HCT116 (cell line): ENCODE data around the gene MTHFD2L. TPM values are rescaled to one million over a fixed set of nuclear protein-coding genes. Genes with fewer than 3 reads are reported as not detected.

Experiments
- ATAC-seq: fragments of 200-7000 bp; cut with Tn5 transposase; 2 replicates; pipeline ENCODE4 v1.9.1; 2020; ENCODE audit warnings: mild to moderate bottlenecking, moderate library complexity
- BruUV-seq: library from RNA; stranded (reverse); fragments of 400-500 nt; replicated peaks from 2 replicates; lab custom pipeline; 2021; lab: Mats Ljungman, UMichigan
- CTCF ChIA-PET: fragments of 300-600 bp; sonication (Branson Sonifier 250); formaldehyde crosslinking; loops from one replicate; lab custom pipeline; 2021; ENCODE audit warnings: antibody characterized with exemption; lab: Charles Lee
- POLR2A ChIA-PET: fragments of 300-600, 350-600 bp; sonication (Branson Sonifier 250); formaldehyde crosslinking; loops from one replicate; lab custom pipeline; 2021; ENCODE audit warnings: antibody characterized with exemption; lab: Charles Lee
- RAD21 ChIA-PET, 2 experiments: fragments of 300-600 bp; sonication (Branson Sonifier 250); formaldehyde crosslinking; loops; one replicate each; lab custom pipeline; 2023; ENCODE audit warnings: low total read pairs in 2 of 2; ENCODE audit not compliant: uncharacterized antibody in 2 of 2, unreplicated experiment in 2 of 2, low non-redundant PET in 1 of 2; lab: Charles Lee
- DNase-seq: peaks from one replicate; pipeline ENCODE4 v3.0.0-alpha.2; 2010; ENCODE audit warnings: low read depth, low spot score
- H2AFZ ChIP-seq: fragments of 200-600 bp; shearing (Covaris generic), sonication (generic); 2 replicates; pipeline ENCODE4 v1.6.1; 2017; ENCODE audit warnings: low read depth, mixed run types, mixed read lengths, antibody characterized with exemption, low read length; ENCODE audit not compliant: poor library complexity, severe bottlenecking
- H3K27ac ChIP-seq: 2 replicates; pipeline ENCODE4 v1.5.1; 2012; ENCODE audit warnings: low read depth, low read length
- H3K27me3 ChIP-seq: fragments of 200-600 bp; sonication (generic); 2 replicates; pipeline ENCODE4 v1.6.1; 2016; ENCODE audit warnings: mixed run types, low read length, mixed read lengths; ENCODE audit not compliant: insufficient read depth
- H3K36me3 ChIP-seq, 2 experiments: fragments of 200-500 bp in 1 of 2; fragments of 200-600 bp in 1 of 2; sonication (Bioruptor generic) in 1 of 2; sonication (generic) in 1 of 2; 2 replicates each; pipeline versions ENCODE4 v1.5.1 to v1.6.1; 2014 to 2016; ENCODE audit warnings: low read length in 2 of 2, inconsistent platforms in 1 of 2, mixed read lengths in 1 of 2, mixed run types in 1 of 2; ENCODE audit not compliant: insufficient read depth in 2 of 2, control insufficient read depth in 1 of 2
- H3K4me1 ChIP-seq, 2 experiments: fragments of 200-600 bp in 1 of 2; sonication (generic) in 1 of 2; 2 replicates each; pipeline versions ENCODE4 v1.5.1 to v1.6.1; 2012 to 2017; ENCODE audit warnings: low read length in 2 of 2, inconsistent platforms in 1 of 2, mild to moderate bottlenecking in 1 of 2, mixed read lengths in 1 of 2, mixed run types in 1 of 2, moderate library complexity in 1 of 2; ENCODE audit not compliant: insufficient read depth in 2 of 2, control insufficient read depth in 1 of 2
- H3K4me2 ChIP-seq: fragments of 200-600 bp; sonication (generic); 2 replicates; pipeline ENCODE4 v1.6.1; 2017; ENCODE audit warnings: mixed run types, low read length, mixed read lengths
- H3K4me3 ChIP-seq, 2 experiments: fragments of 200-600 bp in 1 of 2; sonication (generic) in 1 of 2; replicated peaks in 1 of 2; 2 replicates each; pipeline ENCODE4 v1.5.1; 2011 to 2016; ENCODE audit warnings: low read length in 2 of 2, control low read depth in 1 of 2, low read depth in 1 of 2, mild to moderate bottlenecking in 1 of 2, mixed read lengths in 1 of 2, mixed run types in 1 of 2
- H3K79me2 ChIP-seq: fragments of 200-600 bp; sonication (generic); 2 replicates; pipeline ENCODE4 v1.6.1; 2017; ENCODE audit warnings: mild to moderate bottlenecking, mixed run types, low read length, moderate library complexity, mixed read lengths; ENCODE audit not compliant: insufficient read depth
- H3K9ac ChIP-seq: fragments of 200-600 bp; sonication (generic); 2 replicates; pipeline ENCODE4 v1.6.1; 2016; ENCODE audit warnings: low read length, mixed read lengths
- H3K9me2 ChIP-seq: fragments of 200-600 bp; sonication (generic), shearing (Covaris generic); 2 replicates; pipeline ENCODE4 v1.6.1; 2017; ENCODE audit warnings: mixed run types, mild to moderate bottlenecking, moderate library complexity; ENCODE audit not compliant: insufficient read depth
- H3K9me3 ChIP-seq, 2 experiments: fragments of 200-500 bp in 1 of 2; fragments of 200-600 bp in 1 of 2; sonication (Bioruptor generic) in 1 of 2; sonication (generic) in 1 of 2; 2 replicates each; pipeline ENCODE4 v1.6.1; 2014 to 2017; ENCODE audit warnings: low read length in 2 of 2, mixed read lengths in 2 of 2, inconsistent platforms in 1 of 2, low read depth in 1 of 2, mild to moderate bottlenecking in 1 of 2, mixed run types in 1 of 2, moderate library complexity in 1 of 2; ENCODE audit not compliant: control insufficient read depth in 1 of 2, insufficient read depth in 1 of 2
- H4K20me1 ChIP-seq: fragments of 200-600 bp; sonication (generic), shearing (Covaris generic); 2 replicates; pipeline ENCODE4 v1.6.1; 2017; ENCODE audit warnings: mixed run types, mild to moderate bottlenecking, moderate library complexity; ENCODE audit not compliant: insufficient read depth
- CBX3 ChIP-seq: IDR thresholded peaks from 2 replicates; pipeline ENCODE4 v1.6.1; 2012; ENCODE audit warnings: low read depth
- ELF1 ChIP-seq: IDR thresholded peaks from 2 replicates; pipeline ENCODE4 v1.6.1; 2012; ENCODE audit warnings: low read depth, borderline replicate concordance
- EZH2phosphoT487 ChIP-seq: fragments of 200-600 bp; IDR thresholded peaks from 2 replicates; pipeline ENCODE4 v1.6.1; 2018; ENCODE audit warnings: antibody characterized with exemption, borderline replicate concordance
- FOSL1 ChIP-seq: IDR thresholded peaks from 2 replicates; pipeline ENCODE4 v1.6.1; 2012; ENCODE audit warnings: low read depth
- JUND ChIP-seq: IDR thresholded peaks from 2 replicates; pipeline ENCODE4 v1.6.1; 2012
- POLR2A ChIP-seq: IDR thresholded peaks from 2 replicates; pipeline ENCODE4 v1.7.0; 2011; ENCODE audit warnings: borderline replicate concordance; ENCODE audit not compliant: insufficient read depth, insufficient read length; ENCODE audit errors: extremely low read depth
- POLR2AphosphoS5 ChIP-seq: IDR thresholded peaks from 2 replicates; pipeline ENCODE4 v1.6.1; 2011; ENCODE audit warnings: mild to moderate bottlenecking, low read depth, low read length, moderate library complexity
- RAD21 ChIP-seq: IDR thresholded peaks from 2 replicates; pipeline ENCODE4 v1.6.1; 2012; ENCODE audit warnings: low read depth, mild to moderate bottlenecking
- SRF ChIP-seq: IDR thresholded peaks from 2 replicates; pipeline ENCODE4 v1.6.1; 2012; ENCODE audit warnings: low read depth
- TCF7L2 ChIP-seq: IDR thresholded peaks from 2 replicates; pipeline ENCODE4 v1.7.0; 2011; ENCODE audit warnings: borderline replicate concordance, inconsistent platforms; ENCODE audit not compliant: insufficient read depth, insufficient read length; ENCODE audit errors: extremely low read depth
- YY1 ChIP-seq: IDR thresholded peaks from 2 replicates; pipeline ENCODE4 v1.6.1; 2011; ENCODE audit warnings: low read length, low read depth, moderate library complexity, mild to moderate bottlenecking; ENCODE audit not compliant: insufficient replicate concordance; ENCODE audit errors: extremely low read depth
- ZNF274 ChIP-seq: fragments of 200-500 bp; sonication (Bioruptor generic); IDR thresholded peaks from 2 replicates; pipeline ENCODE4 v1.6.1; 2014; ENCODE audit warnings: mild to moderate bottlenecking, low read depth, low read length, inconsistent platforms
- intact Hi-C: fragments of 100-400 bp; cut with micrococcal nuclease; formaldehyde crosslinking; loops from 2 replicates; pipeline ENCODE4 v1.10.0; 2022
- total RNA-seq: library from RNA; stranded (reverse); gene quantifications from one replicate; pipeline ENCODE4 v1.2.1, GENCODE V29; 2021; ENCODE audit not compliant: unreplicated experiment
- TF ChIP-seq, protein P1 (sequence below): IDR thresholded peaks from 2 replicates; pipeline ENCODE4 v1.6.1; 2012
- TF ChIP-seq, protein P2 (sequence below): IDR thresholded peaks from 2 replicates; pipeline ENCODE4 v1.6.1; 2012; ENCODE audit warnings: low read depth
- TF ChIP-seq, protein P3 (sequence below): IDR thresholded peaks from 2 replicates; pipeline ENCODE4 v1.6.1; 2011; ENCODE audit warnings: mild to moderate bottlenecking, low read length, moderate library complexity; ENCODE audit not compliant: insufficient replicate concordance; ENCODE audit errors: extremely low read depth

MTHFD2L gene
- total RNA-seq, 1 experiment from 2014 or later, result 15.0 TPM

DNA sequence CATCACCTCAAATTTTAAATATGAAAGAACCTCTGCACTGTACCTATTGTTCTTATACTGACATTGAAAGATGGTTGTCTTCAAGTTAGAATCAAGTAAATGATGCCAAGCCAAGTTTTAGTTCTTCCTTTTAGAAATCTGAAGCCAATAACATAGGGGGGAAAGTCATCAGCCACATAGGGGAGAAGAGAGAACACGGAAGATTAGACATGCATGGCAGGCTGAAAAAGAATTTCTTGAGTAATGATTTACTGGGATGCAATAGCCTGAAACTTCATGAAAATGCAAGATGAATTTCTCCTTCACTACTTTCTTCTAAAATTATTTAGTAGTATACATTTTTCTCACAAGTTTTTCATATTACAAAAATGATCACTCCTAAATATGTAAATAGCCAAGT lies 136.8 kb downstream of the MTHFD2L start:
- Histone ChIP-seq H3K79me2 (no peaks in the 10 kb centered on the region), H2AFZ (no peak overlapping the region), H3K4me2 (no peak overlapping the region), H3K27ac (no peak overlapping the region), H4K20me1 (no peaks in the 10 kb centered on the region), H3K9ac (no peak overlapping the region), H3K4me3 (no peak overlapping the region), H3K27me3 (no peaks in the 10 kb centered on the region)
- ChIA-PET POLR2A (no interaction called here), CTCF (no interaction called here)
- DNase-seq, result no peak
- TF ChIP-seq EZH2phosphoT487 (no peak), JUND (no peak), POLR2A (no peak)
- TF ChIP-seq, protein P1, sequence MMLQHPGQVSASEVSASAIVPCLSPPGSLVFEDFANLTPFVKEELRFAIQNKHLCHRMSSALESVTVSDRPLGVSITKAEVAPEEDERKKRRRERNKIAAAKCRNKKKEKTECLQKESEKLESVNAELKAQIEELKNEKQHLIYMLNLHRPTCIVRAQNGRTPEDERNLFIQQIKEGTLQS, result no peak
- TF ChIP-seq, protein P2, sequence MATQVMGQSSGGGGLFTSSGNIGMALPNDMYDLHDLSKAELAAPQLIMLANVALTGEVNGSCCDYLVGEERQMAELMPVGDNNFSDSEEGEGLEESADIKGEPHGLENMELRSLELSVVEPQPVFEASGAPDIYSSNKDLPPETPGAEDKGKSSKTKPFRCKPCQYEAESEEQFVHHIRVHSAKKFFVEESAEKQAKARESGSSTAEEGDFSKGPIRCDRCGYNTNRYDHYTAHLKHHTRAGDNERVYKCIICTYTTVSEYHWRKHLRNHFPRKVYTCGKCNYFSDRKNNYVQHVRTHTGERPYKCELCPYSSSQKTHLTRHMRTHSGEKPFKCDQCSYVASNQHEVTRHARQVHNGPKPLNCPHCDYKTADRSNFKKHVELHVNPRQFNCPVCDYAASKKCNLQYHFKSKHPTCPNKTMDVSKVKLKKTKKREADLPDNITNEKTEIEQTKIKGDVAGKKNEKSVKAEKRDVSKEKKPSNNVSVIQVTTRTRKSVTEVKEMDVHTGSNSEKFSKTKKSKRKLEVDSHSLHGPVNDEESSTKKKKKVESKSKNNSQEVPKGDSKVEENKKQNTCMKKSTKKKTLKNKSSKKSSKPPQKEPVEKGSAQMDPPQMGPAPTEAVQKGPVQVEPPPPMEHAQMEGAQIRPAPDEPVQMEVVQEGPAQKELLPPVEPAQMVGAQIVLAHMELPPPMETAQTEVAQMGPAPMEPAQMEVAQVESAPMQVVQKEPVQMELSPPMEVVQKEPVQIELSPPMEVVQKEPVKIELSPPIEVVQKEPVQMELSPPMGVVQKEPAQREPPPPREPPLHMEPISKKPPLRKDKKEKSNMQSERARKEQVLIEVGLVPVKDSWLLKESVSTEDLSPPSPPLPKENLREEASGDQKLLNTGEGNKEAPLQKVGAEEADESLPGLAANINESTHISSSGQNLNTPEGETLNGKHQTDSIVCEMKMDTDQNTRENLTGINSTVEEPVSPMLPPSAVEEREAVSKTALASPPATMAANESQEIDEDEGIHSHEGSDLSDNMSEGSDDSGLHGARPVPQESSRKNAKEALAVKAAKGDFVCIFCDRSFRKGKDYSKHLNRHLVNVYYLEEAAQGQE, result no peak
- TF ChIP-seq, all 23 proteins: peak for 0
- Histone ChIP-seq H3K9me2 (no peaks in the 10 kb centered on the region), H3K4me1 (peaks cover 0 to 8% of the 10 kb centered on the region in 2 experiments; a peak in 1 of 4 replicates), H3K9me3 (no peaks in the 10 kb centered on the region), H3K36me3 (no peaks in the 10 kb centered on the region)
- RAD21 ChIA-PET, result no interaction called here
- BruUV-seq, result no TSS peak
- ATAC-seq, result no peak
- intact Hi-C loops, result no loop called here

DNA sequence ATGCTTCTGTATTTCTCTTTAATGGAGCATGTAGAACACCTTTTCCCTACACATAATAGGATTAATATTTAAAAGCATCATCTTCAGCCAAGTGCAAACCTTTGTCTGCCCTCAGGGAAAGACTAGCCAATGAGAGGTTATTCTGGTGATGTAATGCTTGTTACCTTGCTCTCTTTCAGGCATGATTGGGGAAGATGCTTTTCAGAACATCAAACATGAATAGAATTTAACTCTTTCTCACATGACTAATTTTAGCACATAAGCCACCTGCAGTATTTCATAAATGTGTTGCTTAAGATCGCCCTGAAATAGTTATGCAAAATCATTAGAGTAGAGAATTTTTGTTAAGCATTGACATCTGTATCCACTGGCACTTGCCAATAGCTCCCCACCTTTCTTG lies 139.6 kb downstream of the MTHFD2L start:
- ChIA-PET POLR2A (no interaction called here), CTCF (interaction anchor here (1.6 kb wide), 1 partner anchor 10 kb away, joined by 5 read pairs; no protein-coding TSS in a partner anchor), RAD21 (no interaction called here)
- Histone ChIP-seq H3K9me2 (no peaks in the 10 kb centered on the region), H3K4me2 (no peak overlapping the region), H2AFZ (no peak overlapping the region), H3K4me3 (no peak overlapping the region), H3K27ac (no peak overlapping the region), H3K36me3 (no peaks in the 10 kb centered on the region), H3K27me3 (no peaks in the 10 kb centered on the region), H3K79me2 (no peaks in the 10 kb centered on the region), H4K20me1 (no peaks in the 10 kb centered on the region), H3K9ac (no peak overlapping the region), H3K4me1 (peaks cover 0 to 5% of the 10 kb centered on the region in 2 experiments; a peak in 1 of 4 replicates), H3K9me3 (no peaks in the 10 kb centered on the region)
- ATAC-seq (no peak), DNase-seq (no peak)
- intact Hi-C loops, result no loop called here
- no TSS peak for BruUV-seq
- TF ChIP-seq POLR2AphosphoS5 (no peak), FOSL1 (no peak), CBX3 (no peak), EZH2phosphoT487 (no peak), ELF1 (no peak), SRF (no peak), YY1 (no peak), TCF7L2 (no peak), RAD21 (no peak), ZNF274 (no peak)
- TF ChIP-seq, protein P1, result no peak
- TF ChIP-seq, protein P3, sequence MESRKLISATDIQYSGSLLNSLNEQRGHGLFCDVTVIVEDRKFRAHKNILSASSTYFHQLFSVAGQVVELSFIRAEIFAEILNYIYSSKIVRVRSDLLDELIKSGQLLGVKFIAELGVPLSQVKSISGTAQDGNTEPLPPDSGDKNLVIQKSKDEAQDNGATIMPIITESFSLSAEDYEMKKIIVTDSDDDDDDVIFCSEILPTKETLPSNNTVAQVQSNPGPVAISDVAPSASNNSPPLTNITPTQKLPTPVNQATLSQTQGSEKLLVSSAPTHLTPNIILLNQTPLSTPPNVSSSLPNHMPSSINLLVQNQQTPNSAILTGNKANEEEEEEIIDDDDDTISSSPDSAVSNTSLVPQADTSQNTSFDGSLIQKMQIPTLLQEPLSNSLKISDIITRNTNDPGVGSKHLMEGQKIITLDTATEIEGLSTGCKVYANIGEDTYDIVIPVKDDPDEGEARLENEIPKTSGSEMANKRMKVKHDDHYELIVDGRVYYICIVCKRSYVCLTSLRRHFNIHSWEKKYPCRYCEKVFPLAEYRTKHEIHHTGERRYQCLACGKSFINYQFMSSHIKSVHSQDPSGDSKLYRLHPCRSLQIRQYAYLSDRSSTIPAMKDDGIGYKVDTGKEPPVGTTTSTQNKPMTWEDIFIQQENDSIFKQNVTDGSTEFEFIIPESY, result no peak
